Testis (tissue), 3 donors: ENCODE data around the gene CREB3L4. TPM values are rescaled to one million over a fixed set of nuclear protein-coding genes. Genes with fewer than 3 reads are reported as not detected.

Source experiments
- DNase-seq: peaks from one replicate; pipeline ENCODE4 v3.0.0-alpha.2; 2019
- H3K27ac ChIP-seq, 2 donors: fragments of 200-600 bp; sonication (generic); one replicate each; pipeline ENCODE4 v1.5.1; 2019
- H3K27me3 ChIP-seq: fragments of 200-600 bp; sonication (generic); one replicate; pipeline ENCODE4 v1.5.1; 2019
- H3K36me3 ChIP-seq: fragments of 200-600 bp; sonication (generic); one replicate; pipeline ENCODE4 v1.5.1; 2017; ENCODE audit warnings: low read depth; ENCODE audit errors: missing control alignments
- H3K4me1 ChIP-seq: fragments of 200-600 bp; sonication (generic); one replicate; pipeline ENCODE4 v1.5.1; 2019
- H3K4me3 ChIP-seq, 2 donors: fragments of 200-600 bp; sonication (generic); one replicate each; pipeline ENCODE4 v1.5.1; 2017 to 2019
- H3K9me3 ChIP-seq: fragments of 200-600 bp; sonication (generic); one replicate; pipeline ENCODE4 v1.5.1; 2017
- POLR2A ChIP-seq: fragments of 450-650 bp; IDR thresholded peaks from one replicate; pipeline ENCODE4 v1.6.1; 2017; ENCODE audit warnings: antibody characterized with exemption, mild to moderate bottlenecking, moderate library complexity
- WGBS, 2 donors: methylation state at CpG; one replicate each; pipeline ENCODE4 v1.1.5; 2018; 5-methylcytosine and 5-hydroxymethylcytosine counted together
- intact Hi-C: fragments of 100-400 bp; cut with DNase I; formaldehyde crosslinking; loops from one replicate; pipeline ENCODE4 v1.15.1; 2023; ENCODE audit warnings: low total_unique reads
- polyA plus RNA-seq: library from polyadenylated mRNA; stranded (reverse); fragments of 350-450 nt; fragmentation: Illumina TruSeq; extraction: RNeasy Lipid Tissue Mini Kit (QIAGEN cat#74804); gene quantifications from one replicate; pipeline ENCODE4 v1.2.3, GENCODE V29; 2014; ENCODE audit warnings: low read depth, low replicate concordance; ENCODE audit not compliant: insufficient read depth
- total RNA-seq, 2 donors: library from RNA; depleted of rRNA; stranded (reverse); fragments of >200 nt; gene quantifications; one replicate each; pipeline ENCODE4 v1.2.3, GENCODE V29; 2016
- TF ChIP-seq, protein P1 (sequence below), 3 experiments: fragments of 450-650 bp in 2 of 3; fragments of 200-600 bp in 1 of 3; sonication (generic) in 1 of 3; IDR thresholded peaks; one replicate each; pipeline ENCODE4 v1.5.1; 2016 to 2019; ENCODE audit warnings: antibody characterized with exemption in 3 of 3, mild to moderate bottlenecking in 2 of 3, moderate library complexity in 1 of 3

The CREB3L4 gene
- total and polyA plus RNA-seq, 3 donors from 2014 or later: 15.6 to 24.6 (median 22.2) TPM

DNA sequence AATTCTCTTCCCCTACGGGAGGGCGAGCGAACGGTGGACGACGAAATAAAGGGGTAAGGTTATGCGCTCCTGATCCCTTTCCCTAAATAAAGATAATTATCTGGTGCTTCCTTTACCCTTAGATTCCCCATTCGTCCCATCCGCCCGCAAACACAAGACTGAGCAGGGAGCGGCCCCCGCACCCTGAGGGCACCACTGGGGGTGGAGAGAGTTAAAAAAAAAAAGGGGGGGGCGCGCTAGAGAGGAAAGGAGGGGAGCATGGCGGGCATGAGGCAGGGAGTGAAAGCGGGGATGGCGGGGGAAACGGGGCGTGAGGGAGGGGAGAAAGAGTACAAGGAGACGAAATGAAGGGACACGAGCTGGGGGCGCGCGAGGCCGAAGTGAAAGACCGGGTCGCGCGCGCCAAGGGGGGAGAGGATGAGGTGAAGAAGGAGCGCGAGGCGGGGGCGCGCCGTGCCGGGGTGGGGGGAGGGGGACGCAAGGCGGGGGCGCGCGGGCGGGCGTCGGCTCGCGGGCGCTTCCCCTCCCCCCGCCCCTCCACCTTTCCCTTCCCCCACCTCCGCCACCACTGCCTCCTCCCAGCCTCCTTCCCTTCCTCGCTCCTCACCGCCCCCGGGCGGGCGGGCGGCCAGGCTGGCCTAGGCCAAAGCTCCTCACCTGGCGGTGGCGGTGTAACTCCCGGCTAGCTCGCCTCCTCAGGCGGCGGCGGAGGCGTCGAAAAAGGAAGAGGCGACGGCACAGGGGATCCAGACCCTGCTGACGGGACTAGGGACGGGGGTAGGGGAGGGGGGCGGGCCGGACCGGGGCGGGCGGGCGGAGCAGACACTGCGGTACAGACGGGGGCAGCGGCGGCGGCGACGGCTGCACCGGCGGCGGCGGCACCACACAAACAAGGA lies 45.4 kb upstream of the CREB3L4 start:
- Histone ChIP-seq H3K9me3 (no peaks in the 10 kb centered on the region), H3K36me3 (no peaks in the 10 kb centered on the region), H3K4me1 (peaks cover 23% of the 10 kb centered on the region), H3K27me3 (no peaks in the 10 kb centered on the region), H3K4me3 (peak overlapping the region; percentile 98 to 99), H3K27ac (peak overlapping the region; percentile 97 to 98)
- intact Hi-C loops: no loop called here
- TF ChIP-seq POLR2A: no peak
- peak; percentile 66 for DNase-seq
- 0 to 1% methylated on average over 52 to 67 of the region's 86 CpGs for WGBS, 2 donors

DNA sequence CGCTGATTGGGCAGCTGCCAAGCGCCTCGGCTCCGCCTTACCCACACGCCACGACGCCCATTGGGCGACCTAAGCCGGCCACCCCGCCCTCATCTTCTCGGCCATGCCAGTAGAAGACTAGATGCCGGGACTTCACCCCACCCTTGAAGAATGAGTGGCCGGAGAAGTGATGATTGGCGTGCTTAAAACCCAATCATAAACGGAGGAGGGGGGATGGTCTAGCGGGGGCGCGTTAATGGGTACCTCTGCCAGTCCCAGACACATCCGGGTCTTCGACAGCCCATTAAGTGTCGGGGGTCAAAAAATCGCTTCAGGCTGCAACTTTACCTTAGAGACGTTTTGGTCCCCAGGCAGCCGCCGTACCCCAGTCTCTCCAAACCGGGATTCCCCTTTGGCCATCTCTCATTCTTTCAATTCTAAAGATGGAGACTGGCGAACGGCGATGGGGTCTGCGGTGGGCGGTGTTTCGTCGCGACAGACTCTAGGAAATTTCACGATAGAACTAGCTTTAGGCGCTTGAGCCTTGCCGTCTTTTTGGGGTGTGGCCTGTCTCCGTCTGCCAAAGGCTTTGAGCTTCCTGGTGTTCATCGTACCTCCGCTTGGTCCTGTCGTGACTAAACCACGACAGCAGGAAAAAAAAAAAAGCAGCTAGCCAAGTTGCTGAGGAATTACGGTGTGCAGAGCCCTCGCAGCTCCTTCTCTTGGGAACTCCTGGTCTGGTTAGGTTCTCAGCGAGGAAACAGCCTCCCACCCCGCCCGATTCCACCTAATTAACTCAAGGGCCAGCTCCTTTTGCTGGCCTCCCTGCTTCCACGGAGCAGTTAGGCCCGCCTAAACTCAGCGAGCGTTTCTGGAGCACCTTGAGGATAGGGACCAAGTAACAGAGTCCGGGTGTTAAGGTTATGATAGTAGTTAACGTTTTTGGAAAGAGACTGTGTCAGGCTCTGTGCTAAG lies 44.5 kb upstream of the CREB3L4 start, which contains the start of gene GATAD2B:
GATAD2B (minus strand) TSS at position 1 of the 954 bp plus-strand sequence. CDS start 94,625 bp downstream, outside the sequence.
- DNase-seq: peak; percentile 100
- 0 to 1% methylated on average over 51 to 53 of the region's 53 CpGs for WGBS, 2 donors
- intact Hi-C loops: no loop called here
- peak within 1 kb of the TSS; percentile 98 to 99 for H3K4me3 ChIP-seq
- no peaks in the 10 kb centered on the region for H3K27me3 ChIP-seq
- TF ChIP-seq, protein P1, sequence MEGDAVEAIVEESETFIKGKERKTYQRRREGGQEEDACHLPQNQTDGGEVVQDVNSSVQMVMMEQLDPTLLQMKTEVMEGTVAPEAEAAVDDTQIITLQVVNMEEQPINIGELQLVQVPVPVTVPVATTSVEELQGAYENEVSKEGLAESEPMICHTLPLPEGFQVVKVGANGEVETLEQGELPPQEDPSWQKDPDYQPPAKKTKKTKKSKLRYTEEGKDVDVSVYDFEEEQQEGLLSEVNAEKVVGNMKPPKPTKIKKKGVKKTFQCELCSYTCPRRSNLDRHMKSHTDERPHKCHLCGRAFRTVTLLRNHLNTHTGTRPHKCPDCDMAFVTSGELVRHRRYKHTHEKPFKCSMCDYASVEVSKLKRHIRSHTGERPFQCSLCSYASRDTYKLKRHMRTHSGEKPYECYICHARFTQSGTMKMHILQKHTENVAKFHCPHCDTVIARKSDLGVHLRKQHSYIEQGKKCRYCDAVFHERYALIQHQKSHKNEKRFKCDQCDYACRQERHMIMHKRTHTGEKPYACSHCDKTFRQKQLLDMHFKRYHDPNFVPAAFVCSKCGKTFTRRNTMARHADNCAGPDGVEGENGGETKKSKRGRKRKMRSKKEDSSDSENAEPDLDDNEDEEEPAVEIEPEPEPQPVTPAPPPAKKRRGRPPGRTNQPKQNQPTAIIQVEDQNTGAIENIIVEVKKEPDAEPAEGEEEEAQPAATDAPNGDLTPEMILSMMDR (IDR thresholded peaks at IDR 0.05): peak in 1 of 3 experiments; percentile 11
- TF ChIP-seq POLR2A: no peak
- peak within 1 kb of the TSS; percentile 97 to 98 for H3K27ac ChIP-seq
- peaks cover 23% of the 10 kb centered on the region for H3K4me1 ChIP-seq
- H3K9me3 ChIP-seq: no peaks in the 10 kb centered on the region
- no peaks in the 10 kb centered on the region for H3K36me3 ChIP-seq

DNA sequence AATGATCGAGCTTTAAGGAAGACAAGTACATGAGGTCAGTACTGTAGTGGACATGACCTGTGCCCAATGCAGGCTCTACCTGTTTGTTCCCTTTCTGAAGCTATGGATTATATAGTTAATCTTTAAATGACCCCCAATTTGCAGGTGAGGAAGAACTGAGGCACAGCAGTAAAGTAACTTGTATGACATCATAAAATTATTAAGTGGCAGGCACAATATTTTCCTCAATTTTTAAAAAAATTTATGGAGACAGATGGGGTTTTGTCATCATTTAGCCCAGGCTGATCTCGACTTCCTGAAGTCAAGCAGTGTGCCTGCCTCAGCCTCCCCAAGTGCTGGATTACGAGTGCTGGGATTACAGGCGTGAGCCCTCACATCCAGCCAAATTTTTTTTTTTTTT lies 41.3 kb upstream of the CREB3L4 start:
- H3K27me3 ChIP-seq: no peaks in the 10 kb centered on the region
- WGBS, 2 donors: 86% methylated on average over 4 of the region's 4 CpGs
- intact Hi-C loops: no loop called here

DNA sequence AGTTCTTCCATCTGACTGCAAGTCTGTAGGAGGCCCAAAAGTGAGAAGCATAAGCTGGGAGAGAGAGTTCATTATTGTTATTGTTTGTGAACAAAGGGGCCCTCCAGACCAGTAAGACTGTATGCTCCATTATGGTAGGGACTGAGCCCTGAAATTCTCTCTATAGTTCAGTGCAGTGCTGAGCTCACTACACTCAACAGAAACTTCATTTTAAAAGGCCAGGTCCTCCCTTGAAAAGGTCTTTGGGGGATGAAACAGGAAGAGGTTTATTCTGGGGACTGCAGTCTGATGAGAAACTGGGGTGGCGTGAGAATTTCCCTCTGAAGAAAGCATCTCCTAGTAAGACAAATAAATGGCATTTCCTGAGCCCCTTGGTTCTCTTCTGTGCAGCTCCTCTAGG lies 39.5 kb upstream of the CREB3L4 start:
- Histone ChIP-seq H3K36me3 (no peaks in the 10 kb centered on the region), H3K27me3 (no peaks in the 10 kb centered on the region), H3K4me1 (no peaks in the 10 kb centered on the region), H3K27ac (no peak overlapping the region), H3K9me3 (no peaks in the 10 kb centered on the region), H3K4me3 (no peak overlapping the region)
- no peak for DNase-seq
- intact Hi-C loops: no loop called here
- 78 to 84% methylated on average over 1 of the region's 1 CpG for WGBS, 2 donors
- no peak for TF ChIP-seq POLR2A
- TF ChIP-seq, protein P1 (IDR thresholded peaks at IDR 0.05): no peak

More for the DNA sequence above, 41.3 kb upstream of the CREB3L4 start:
- Histone ChIP-seq H3K9me3 (no peaks in the 10 kb centered on the region), H3K4me3 (no peak overlapping the region), H3K36me3 (no peaks in the 10 kb centered on the region), H3K27ac (no peak overlapping the region), H3K4me1 (peaks cover 4% of the 10 kb centered on the region)
- no peak for TF ChIP-seq POLR2A
- TF ChIP-seq, protein P1 (IDR thresholded peaks at IDR 0.05): no peak
- no peak for DNase-seq
